Stimulated activated CD8-positive, alpha-beta memory T cell treated with anti-CD3 and anti-CD28 coated beads, Interleukin-4, amount 100 ng/mL, for 24 hours (primary cell): ENCODE measurements around the gene MSMB.
"Not testable (repeated sequence)": the region's sequence is repeated elsewhere in the genome, so short reads cannot be mapped to it uniquely, and the experiment has no call there.

Experiments
- DNase-seq: peaks from one replicate; pipeline ENCODE4 v3.0.0-alpha.2; 2020; ENCODE audit warnings: low read depth

MSMB gene

DNA sequence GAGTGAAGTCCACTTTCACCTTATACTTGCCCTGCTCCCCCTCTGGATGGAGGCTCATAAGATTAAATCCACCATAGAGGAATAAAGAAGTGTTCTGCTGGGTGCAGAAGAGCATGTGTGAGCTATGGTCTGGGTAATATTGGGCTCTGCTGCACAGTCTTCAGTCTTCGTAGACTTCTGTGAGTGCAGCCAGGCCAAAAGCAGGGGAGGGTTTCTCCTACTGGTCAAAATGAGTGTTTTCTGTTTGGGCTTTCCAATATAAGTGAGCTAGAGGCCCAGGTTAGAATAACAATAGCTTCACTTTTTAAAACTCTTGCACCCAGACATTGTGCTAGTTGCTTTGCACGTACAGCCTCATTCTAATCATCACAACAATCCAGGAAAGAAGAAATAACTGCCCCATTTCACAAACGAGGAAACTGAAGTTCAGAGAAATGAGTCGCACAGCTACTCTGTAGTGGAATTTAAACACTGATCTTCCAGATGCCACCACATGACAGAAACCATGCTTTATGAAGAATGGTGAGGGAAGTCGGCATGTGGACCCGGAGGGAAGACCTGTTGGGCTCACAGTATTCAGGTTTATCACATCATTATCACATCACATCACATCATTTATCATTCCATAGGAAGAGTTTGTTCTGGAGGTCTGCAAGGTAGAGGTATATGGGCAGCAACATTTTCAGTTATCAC is 23.8 kb upstream of the MSMB start:
- DNase-seq: no peak

DNA sequence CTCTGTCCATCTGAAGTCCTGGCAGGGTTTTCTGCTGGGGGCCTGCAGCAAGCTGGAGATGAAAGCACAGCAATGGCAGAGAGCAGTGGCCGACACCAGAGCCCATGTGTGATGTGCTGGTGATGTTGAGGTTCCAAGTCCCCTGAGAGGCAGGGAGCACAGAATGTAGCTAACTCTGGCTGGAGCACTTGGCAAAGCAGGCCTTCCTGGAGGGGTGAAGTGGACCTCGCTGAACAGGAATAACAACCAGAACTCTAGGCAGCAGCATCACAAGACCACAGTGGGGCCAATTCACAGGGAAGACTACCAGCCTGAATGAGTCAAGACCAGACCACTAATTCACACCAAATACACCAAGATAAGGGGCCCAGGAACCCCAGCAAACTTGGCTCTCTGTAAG is 22.8 kb upstream of the MSMB start:
- no peak for DNase-seq

DNA sequence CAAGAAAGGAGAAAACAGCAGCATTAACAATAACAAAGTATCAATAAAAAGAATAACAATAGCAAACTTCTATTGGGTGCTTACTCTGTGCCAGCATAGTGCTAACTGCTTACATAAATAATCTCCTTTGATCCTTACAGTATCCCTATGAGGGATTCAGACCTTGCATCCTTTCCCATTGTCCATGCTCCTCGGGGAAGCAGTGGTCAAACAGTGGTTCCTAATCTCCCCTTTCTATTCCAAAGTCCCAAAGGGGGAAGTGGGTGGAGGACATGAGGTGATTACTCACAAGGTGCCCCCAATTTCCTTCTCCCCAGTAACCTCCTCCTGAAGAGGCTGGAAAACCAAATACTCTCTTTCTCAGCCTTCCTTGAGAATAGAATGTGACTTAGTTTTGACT is 22.0 kb upstream of the MSMB start:
- no peak for DNase-seq

DNA sequence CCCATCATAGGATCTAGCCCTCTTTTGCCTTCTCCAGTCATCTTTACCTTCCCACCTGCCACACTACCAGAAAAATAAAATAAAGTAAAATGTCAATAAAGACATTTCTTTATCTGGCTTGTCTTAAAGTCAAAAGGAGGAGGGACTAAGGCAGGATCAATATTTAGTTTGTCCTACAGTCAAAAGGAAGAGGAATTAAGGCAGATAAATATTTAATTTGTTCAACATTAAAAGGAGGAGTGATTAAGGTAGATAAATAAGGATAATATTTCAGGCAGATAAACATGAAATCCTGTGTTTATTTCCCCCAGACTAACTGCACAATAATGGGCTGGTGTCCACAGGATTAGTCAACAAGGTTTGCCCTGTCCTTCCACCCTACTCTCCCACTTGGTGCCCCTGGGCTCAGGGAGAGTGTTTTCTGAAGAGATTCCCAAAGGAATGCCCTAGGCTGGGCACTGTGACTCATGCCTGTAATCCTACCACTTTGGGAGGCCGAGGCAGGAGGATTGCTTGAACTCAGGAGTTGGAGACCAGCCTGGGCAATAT is 18.3 kb upstream of the MSMB start:
- DNase-seq: no peak

DNA sequence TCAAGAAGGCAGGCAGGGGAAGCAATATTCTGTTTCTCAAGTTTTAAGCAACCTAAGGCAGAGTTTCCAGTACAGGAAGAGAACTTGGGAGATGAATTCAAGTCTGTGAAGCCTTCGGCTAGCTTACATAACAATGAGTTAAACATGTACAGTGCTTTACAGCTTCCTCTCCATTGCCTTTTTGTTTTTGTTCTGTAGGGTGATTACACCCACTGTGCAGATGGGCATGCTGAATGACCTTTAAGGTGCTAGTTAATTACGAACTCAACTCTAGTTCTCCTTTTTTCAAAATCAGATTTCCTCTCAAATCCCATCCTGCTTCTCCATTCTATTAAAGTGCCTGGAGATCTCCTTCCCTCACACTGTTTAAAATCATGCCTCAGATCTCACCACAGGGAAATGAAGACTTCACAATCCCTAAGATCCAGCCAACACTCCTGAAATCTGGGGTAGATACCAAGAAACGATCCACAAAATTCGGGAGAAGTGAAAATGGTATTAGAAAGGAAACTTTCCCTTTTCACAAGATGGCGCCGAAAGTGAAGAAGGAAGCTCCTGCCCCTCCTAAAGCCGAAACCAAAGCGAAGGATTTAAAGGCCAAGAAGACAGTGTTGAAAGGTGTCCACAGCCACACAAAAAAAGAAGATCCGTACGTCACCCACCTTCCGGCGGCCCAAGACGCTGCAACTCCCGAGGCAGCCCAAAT is 16.8 kb upstream of the MSMB start:
- no peak for DNase-seq

DNA sequence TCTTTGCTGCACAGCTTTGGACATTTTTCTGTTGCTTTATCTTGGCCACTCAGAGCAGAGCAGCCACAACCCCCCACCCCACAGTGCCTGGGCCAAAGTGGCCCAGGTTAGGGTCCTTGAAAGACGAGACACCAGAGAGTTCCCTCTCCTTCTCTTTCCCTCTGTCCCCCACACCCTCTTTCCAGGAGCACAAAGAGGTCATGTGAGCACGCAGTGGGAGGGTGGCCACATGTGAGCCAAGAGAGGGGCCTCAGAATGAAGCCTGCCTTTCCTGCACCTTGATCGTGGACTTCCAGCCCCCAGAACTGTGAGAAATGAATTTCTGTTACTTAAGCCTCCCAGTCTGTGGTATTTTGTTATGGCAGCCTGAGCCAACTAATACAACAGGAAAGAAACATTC is 14.6 kb upstream of the MSMB start:
- no peak for DNase-seq

- not testable (repeated sequence) for DNase-seq
Measured at GRCh38 chr10:46057927-46058326, 11.9 kb upstream of the MSMB start.

DNA sequence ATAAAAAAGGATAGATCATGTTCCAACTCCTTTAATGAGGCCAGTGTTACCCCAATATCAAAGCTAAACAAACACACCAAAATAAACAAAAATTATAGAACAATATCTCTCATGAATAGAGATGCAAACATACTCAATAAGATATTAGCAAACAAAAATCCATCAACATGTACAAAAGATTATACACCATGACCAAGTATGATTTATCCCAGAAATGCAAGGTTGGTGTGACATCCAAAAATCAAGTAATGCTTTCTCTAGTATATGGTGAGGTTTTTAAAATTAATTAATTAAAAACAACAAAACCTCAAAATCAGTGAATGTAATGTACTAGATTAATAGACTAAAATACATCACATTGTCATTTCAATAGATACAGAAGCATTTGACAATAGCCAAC is 11.0 kb upstream of the MSMB start:
- DNase-seq: no peak

GRCh38 chr10:46055771-46056170 is 9.7 kb upstream of the MSMB start:
- no peak for DNase-seq

DNA sequence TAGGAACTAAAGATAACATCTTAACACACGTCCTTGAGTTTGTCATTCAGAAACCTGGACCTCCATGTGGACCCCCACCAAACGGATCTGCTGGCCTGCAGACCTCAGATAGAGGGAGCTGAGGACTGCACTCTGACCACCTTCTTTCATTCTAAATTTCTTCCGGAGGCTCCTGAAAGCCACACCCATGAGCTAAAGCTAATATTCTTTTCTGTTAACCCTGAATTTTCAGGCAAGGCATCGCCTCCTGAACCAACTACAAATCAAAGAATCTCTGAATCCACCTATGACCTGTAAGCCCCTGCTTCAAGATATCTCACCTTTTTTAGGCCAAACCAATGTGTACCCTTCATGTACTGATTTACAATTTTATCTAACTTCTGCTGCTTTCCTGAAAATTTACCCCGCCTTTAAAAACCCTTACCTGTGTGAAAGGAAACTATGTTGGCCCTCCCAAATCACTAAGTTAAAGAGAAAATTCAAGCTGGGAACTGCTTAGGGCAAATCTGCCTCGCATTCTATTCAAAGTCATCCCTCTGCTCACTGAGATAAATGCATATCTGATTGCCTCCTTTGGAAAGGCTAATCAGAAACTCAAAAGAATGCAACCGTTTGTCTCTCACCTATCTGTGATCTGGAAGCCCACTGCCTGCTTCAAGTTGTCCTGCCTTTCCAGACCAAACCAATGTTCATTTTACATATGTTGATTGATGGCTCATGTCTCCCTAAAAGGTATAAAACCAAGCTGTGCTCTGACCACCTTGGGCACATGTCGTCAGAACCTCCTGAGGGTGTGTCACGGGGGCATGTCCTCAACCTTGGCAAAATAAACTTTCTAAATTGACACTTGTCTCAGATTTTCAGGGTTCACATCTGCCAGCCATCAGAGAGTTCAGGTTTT is 7.7 kb upstream of the MSMB start:
- DNase-seq: no peak

DNA sequence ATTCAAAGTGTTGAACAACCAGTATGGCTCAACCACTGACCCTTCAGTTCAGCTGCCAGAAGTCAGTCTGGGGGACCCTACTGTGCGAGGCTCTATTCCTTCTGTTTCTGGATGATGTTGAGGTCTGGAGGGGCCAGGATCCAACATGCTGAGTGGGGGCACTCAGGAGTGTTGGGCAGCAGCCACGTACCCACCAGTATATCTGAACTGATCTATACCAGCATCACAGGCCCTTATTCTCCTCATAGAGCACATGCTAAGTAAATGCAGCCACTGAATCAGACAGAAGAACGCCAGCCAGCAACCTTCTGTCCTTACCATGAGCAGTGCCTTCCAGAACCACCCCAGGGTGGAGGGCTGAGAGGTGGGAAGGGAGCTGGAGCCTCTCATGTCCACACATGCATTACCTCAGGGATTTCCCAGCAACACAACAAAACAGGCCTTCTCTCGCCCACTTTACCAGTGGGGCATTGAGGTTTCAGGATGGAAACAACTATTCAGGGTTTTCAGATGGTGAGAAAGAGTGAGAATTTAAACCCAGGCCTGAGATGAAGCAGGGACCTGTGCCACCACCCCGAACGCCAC is 6.8 kb upstream of the MSMB start:
- no peak for DNase-seq

GRCh38 chr10:46052057-46052790 is 6.2 kb upstream of the MSMB start:
- no peak for DNase-seq

GRCh38 chr10:46050941-46051623 is 5.0 kb upstream of the MSMB start:
- no peak for DNase-seq

- DNase-seq: not testable (repeated sequence)
Measured at GRCh38 chr10:46049497-46049831, 3.4 kb upstream of the MSMB start.

DNA sequence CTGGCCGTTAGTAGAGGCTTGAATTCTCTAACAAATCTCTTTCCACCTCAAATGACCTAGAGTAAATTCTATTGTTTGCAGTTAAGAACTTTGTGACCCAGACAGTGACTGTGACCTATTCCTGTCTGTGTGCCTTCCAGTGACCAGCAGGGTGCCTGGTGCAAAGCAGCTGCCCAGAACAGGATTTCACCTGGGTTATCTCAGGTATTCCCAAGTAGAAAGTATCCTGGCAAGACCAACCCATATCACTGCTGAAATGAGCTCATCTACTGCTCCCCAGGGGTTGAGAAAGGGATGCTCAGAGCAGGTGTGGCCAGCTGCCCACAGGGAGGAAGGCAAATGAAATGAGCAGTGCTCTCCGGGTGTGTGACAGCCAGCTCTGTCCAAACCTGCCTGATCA is 2.1 kb upstream of the MSMB start:
- DNase-seq: no peak

- DNase-seq: no peak
Measured at GRCh38 chr10:46042527-46042926, 3.5 kb downstream of the MSMB start.

GRCh38 chr10:46040004-46040403 is 6.1 kb downstream of the MSMB start:
- DNase-seq: no peak

- no peak for DNase-seq
Measured at GRCh38 chr10:46037107-46037825, 8.8 kb downstream of the MSMB start.

GRCh38 chr10:46035923-46036849 is 9.9 kb downstream of the MSMB start:
- no peak for DNase-seq
